Measurements from ENCODE around the gene ATP6V1F.

DNA sequence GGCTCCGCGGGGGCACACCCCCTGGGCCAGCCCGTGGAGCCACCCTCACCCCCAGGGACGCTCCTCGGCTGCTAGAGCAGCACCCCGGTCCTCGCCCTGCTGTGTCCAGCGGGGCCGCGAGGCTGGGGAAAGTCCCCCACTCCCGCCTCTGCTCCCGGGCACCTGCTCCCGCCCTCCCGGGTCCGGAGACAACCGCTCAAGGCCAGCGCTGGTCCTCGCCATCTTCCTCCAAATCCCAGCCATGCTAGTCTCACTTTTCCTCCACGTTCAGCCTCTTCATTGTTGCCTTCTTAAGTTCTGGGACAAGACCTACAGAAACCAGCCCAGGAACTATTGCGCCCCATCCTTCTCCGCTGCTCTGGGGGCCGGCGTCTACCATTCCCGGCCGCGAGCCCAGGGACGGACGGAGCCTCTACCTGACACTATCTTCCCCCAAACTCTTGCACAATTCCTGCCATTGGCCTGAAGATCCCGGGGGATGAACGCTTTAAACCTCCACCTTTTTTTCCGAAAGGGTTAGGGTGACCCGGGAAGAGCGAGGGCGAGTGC, 52.7 kb downstream of the ATP6V1F start:
- TF ChIP-seq, protein P1, sequence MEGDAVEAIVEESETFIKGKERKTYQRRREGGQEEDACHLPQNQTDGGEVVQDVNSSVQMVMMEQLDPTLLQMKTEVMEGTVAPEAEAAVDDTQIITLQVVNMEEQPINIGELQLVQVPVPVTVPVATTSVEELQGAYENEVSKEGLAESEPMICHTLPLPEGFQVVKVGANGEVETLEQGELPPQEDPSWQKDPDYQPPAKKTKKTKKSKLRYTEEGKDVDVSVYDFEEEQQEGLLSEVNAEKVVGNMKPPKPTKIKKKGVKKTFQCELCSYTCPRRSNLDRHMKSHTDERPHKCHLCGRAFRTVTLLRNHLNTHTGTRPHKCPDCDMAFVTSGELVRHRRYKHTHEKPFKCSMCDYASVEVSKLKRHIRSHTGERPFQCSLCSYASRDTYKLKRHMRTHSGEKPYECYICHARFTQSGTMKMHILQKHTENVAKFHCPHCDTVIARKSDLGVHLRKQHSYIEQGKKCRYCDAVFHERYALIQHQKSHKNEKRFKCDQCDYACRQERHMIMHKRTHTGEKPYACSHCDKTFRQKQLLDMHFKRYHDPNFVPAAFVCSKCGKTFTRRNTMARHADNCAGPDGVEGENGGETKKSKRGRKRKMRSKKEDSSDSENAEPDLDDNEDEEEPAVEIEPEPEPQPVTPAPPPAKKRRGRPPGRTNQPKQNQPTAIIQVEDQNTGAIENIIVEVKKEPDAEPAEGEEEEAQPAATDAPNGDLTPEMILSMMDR (IDR thresholded peaks at IDR 0.05 in 8 of 11, conservative IDR thresholded peaks at IDR 0.05 in 3 of 11), result no peak
- TF ChIP-seq POLR2AphosphoS5 (IDR thresholded peaks at IDR 0.05) (no peak), POLR2A (IDR thresholded peaks at IDR 0.05) (no peak)

All from spleen (tissue), 7 donors.